ENCODE results near the gene SNX25.

Gene SNX25

GRCh38 chr4:185346975-185347601 lies 137.7 kb downstream of the SNX25 start:
- TF ChIP-seq FOXP2 (optimal IDR thresholded peaks at IDR 0.05; ENCODE audit: borderline replicate concordance, extremely low read depth, extremely low read length, insufficient read depth) (no peak), POLR2AphosphoS5 (IDR thresholded peaks at IDR 0.05; ENCODE audit: low read depth, low read length) (no peak), TAF1 (IDR thresholded peaks at IDR 0.05; ENCODE audit: borderline replicate concordance, insufficient read depth, low read length) (no peak), SIN3A (IDR thresholded peaks at IDR 0.05; ENCODE audit: borderline replicate concordance, insufficient read depth, low read length) (no peak), REST (IDR thresholded peaks at IDR 0.05; ENCODE audit: insufficient read depth in 1 of 2, low read depth in 2 of 2, low read length in 2 of 2) (no peak)

- TF ChIP-seq SIN3A (IDR thresholded peaks at IDR 0.05; ENCODE audit: borderline replicate concordance, insufficient read depth, low read length) (no peak), FOXP2 (optimal IDR thresholded peaks at IDR 0.05; ENCODE audit: borderline replicate concordance, extremely low read depth, extremely low read length, insufficient read depth) (no peak), REST (IDR thresholded peaks at IDR 0.05; ENCODE audit: insufficient read depth in 1 of 2, low read depth in 2 of 2, low read length in 2 of 2) (no peak), TAF1 (IDR thresholded peaks at IDR 0.05; ENCODE audit: borderline replicate concordance, insufficient read depth, low read length) (no peak), POLR2AphosphoS5 (IDR thresholded peaks at IDR 0.05; ENCODE audit: low read depth, low read length) (no peak)
These were observed 142.3 kb downstream of the SNX25 start for GRCh38 chr4:185351691-185352090.

GRCh38 chr4:185352202-185352601 lies 142.8 kb downstream of the SNX25 start:
- TF ChIP-seq REST (IDR thresholded peaks at IDR 0.05; ENCODE audit: insufficient read depth in 1 of 2, low read depth in 2 of 2, low read length in 2 of 2) (no peak), FOXP2 (optimal IDR thresholded peaks at IDR 0.05; ENCODE audit: borderline replicate concordance, extremely low read depth, extremely low read length, insufficient read depth) (no peak)

GRCh38 chr4:185352741-185353140 lies 143.3 kb downstream of the SNX25 start:
- no peak for TF ChIP-seq TAF1 (IDR thresholded peaks at IDR 0.05; ENCODE audit: borderline replicate concordance, insufficient read depth, low read length)
- TF ChIP-seq FOXP2 (optimal IDR thresholded peaks at IDR 0.05; ENCODE audit: borderline replicate concordance, extremely low read depth, extremely low read length, insufficient read depth) = no peak
- no peak for TF ChIP-seq POLR2AphosphoS5 (IDR thresholded peaks at IDR 0.05; ENCODE audit: low read depth, low read length)
- TF ChIP-seq SIN3A (IDR thresholded peaks at IDR 0.05; ENCODE audit: borderline replicate concordance, insufficient read depth, low read length) = no peak
- TF ChIP-seq REST (IDR thresholded peaks at IDR 0.05; ENCODE audit: insufficient read depth in 1 of 2, low read depth in 2 of 2, low read length in 2 of 2) = no peak

- TF ChIP-seq FOXP2 (optimal IDR thresholded peaks at IDR 0.05; ENCODE audit: borderline replicate concordance, extremely low read depth, extremely low read length, insufficient read depth) (no peak), REST (IDR thresholded peaks at IDR 0.05; ENCODE audit: insufficient read depth in 1 of 2, low read depth in 2 of 2, low read length in 2 of 2) (no peak), SIN3A (IDR thresholded peaks at IDR 0.05; ENCODE audit: borderline replicate concordance, insufficient read depth, low read length) (no peak), POLR2AphosphoS5 (IDR thresholded peaks at IDR 0.05; ENCODE audit: low read depth, low read length) (no peak), TAF1 (IDR thresholded peaks at IDR 0.05; ENCODE audit: borderline replicate concordance, insufficient read depth, low read length) (no peak)
These were observed 147.8 kb downstream of the SNX25 start for GRCh38 chr4:185357211-185357610.
